RWPE2 (cell line): ENCODE measurements around the gene RABGAP1L.
"Not testable (repeated sequence)": the region's sequence is repeated elsewhere in the genome, so short reads cannot be mapped to it uniquely, and the experiment has no call there.

Experiments
- ATAC-seq: fragments of 200-7000 bp; cut with Tn5 transposase; 3 replicates; pipeline ENCODE4 v1.9.1; 2021; ENCODE audit warnings: low read depth
- DNase-seq: peaks from one replicate; pipeline ENCODE4 v3.0.0-alpha.2; 2020; ENCODE audit warnings: low spot score
- H3K27ac ChIP-seq: fragments of 450-650 bp; 2 replicates; pipeline ENCODE4 v1.5.1; 2017; ENCODE audit warnings: mild to moderate bottlenecking; ENCODE audit not compliant: poor library complexity, severe bottlenecking
- H3K27me3 ChIP-seq: fragments of 250-450 bp; sonication (Bioruptor Pico); 2 replicates; pipeline ENCODE4 v1.5.1; 2021; ENCODE audit warnings: mild to moderate bottlenecking, moderate library complexity; ENCODE audit not compliant: insufficient read depth, poor library complexity, severe bottlenecking
- H3K36me3 ChIP-seq: fragments of 250-450 bp; sonication (Bioruptor Pico); 2 replicates; pipeline ENCODE4 v1.5.1; 2020; ENCODE audit warnings: low read depth, mild to moderate bottlenecking, moderate library complexity
- H3K4me1 ChIP-seq: fragments of 250-450 bp; sonication (Bioruptor Pico); 2 replicates; pipeline ENCODE4 v1.5.1; 2021; ENCODE audit warnings: mild to moderate bottlenecking, moderate library complexity; ENCODE audit not compliant: insufficient read depth, poor library complexity, severe bottlenecking
- H3K4me3 ChIP-seq: fragments of 250-450 bp; sonication (Bioruptor Pico); 2 replicates; pipeline ENCODE4 v1.5.1; 2021; ENCODE audit warnings: mild to moderate bottlenecking, moderate library complexity; ENCODE audit not compliant: severe bottlenecking
- H3K9me3 ChIP-seq: fragments of 250-450 bp; sonication (Bioruptor Pico); 2 replicates; pipeline ENCODE4 v1.5.1; 2021; ENCODE audit warnings: mild to moderate bottlenecking, moderate library complexity; ENCODE audit not compliant: severe bottlenecking
- TF ChIP-seq, protein P1 (sequence below): fragments of 450-650 bp; IDR thresholded peaks from one replicate; pipeline ENCODE4 v1.5.1; 2017; ENCODE audit warnings: mild to moderate bottlenecking, moderate library complexity; ENCODE audit not compliant: poor library complexity, severe bottlenecking

The RABGAP1L gene

DNA sequence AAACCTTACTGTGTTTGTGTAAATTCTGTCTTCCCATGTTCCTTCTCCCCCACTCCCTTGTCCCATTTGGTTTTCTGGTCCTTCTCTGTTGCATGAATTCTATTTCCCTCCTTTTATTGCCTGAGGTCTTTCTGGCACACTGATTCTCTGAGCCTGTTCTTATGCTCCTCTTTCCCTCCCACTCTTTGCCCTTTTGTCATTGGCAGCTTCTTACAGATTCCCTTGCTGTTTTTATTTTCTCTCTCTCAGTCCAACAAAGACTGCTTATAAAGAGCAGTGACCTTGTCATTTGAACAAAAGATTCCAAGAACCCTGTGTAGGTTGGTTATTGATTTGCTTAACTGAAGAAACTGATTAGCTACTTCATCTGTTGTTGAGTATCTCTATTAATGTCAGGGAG lies 338.2 kb downstream of the RABGAP1L start:
- TF ChIP-seq, protein P1, sequence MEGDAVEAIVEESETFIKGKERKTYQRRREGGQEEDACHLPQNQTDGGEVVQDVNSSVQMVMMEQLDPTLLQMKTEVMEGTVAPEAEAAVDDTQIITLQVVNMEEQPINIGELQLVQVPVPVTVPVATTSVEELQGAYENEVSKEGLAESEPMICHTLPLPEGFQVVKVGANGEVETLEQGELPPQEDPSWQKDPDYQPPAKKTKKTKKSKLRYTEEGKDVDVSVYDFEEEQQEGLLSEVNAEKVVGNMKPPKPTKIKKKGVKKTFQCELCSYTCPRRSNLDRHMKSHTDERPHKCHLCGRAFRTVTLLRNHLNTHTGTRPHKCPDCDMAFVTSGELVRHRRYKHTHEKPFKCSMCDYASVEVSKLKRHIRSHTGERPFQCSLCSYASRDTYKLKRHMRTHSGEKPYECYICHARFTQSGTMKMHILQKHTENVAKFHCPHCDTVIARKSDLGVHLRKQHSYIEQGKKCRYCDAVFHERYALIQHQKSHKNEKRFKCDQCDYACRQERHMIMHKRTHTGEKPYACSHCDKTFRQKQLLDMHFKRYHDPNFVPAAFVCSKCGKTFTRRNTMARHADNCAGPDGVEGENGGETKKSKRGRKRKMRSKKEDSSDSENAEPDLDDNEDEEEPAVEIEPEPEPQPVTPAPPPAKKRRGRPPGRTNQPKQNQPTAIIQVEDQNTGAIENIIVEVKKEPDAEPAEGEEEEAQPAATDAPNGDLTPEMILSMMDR = no peak
- ATAC-seq (no peak), DNase-seq (no peak)
- Histone ChIP-seq H3K27me3 (no peaks in the 10 kb centered on the region), H3K27ac (no peak overlapping the region), H3K4me1 (no peaks in the 10 kb centered on the region), H3K4me3 (no peak overlapping the region), H3K9me3 (no peaks in the 10 kb centered on the region), H3K36me3 (no peaks in the 10 kb centered on the region)

DNA sequence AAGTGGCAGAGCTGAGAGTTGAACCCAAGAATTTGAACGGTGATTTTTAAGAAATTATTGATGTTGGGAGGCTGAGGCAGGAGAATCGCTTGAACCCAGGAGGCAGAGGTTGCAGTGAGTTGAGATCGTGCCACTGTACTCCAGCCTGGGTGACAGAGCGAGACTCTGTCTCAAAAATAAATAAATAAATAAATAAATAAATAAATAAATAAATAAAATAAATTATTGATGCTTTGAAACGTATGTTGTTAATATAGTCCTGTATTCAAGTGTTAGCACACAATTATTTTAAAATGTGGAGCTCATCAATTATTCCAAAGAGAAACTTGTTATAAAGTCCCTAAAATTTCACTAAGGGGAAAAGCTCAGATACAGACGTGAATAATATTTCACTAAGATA lies 357.4 kb downstream of the RABGAP1L start:
- H3K4me3 ChIP-seq, H3K4me1 ChIP-seq, DNase-seq, H3K27me3 ChIP-seq, H3K9me3 ChIP-seq, ATAC-seq, H3K27ac ChIP-seq, H3K36me3 ChIP-seq: not testable (repeated sequence)

DNA sequence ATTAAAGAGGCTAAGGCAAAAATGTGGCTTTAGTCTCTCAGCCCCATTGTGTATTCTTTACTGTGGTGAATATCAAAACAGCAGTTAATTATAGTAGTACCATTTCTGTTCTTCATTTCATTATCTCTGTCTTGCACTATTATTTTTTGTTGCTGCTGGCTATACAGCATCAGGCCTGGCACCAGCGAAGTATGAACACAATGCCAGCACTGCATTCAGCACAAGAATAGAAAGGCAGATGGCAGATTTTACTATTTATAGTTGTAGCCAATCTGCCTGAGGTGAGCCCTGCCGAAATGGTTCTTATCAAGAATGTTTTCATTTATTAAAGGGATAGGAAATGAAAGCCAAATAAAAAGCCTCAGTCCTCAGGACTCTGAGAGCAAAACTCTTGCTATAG lies 360.5 kb downstream of the RABGAP1L start:
- Histone ChIP-seq H3K4me3 (no peak overlapping the region), H3K36me3 (no peaks in the 10 kb centered on the region), H3K4me1 (no peaks in the 10 kb centered on the region), H3K27ac (no peak overlapping the region), H3K27me3 (no peaks in the 10 kb centered on the region), H3K9me3 (no peaks in the 10 kb centered on the region)
- no peak for ATAC-seq
- TF ChIP-seq, protein P1 = no peak
- no peak for DNase-seq

DNA sequence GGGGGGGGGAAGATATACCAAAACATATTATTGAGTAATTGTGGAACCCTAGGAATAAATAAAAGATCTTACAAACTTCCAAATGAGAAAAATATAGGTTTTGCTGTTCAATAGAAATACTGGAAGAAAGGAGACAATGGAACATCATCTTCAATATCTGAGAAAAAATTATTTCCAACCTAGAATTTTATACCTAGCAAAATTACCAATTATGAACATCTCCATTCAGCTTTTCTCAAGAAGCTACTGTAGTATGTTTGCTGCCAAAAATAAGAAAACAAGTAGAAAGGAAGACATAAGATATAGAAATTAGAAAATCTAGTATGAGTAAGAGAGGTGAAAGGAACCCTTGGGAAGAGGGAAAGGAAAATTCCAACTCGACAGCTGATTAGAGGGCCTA lies 372.4 kb downstream of the RABGAP1L start:
- Histone ChIP-seq H3K4me1 (no peaks in the 10 kb centered on the region), H3K9me3 (peaks cover 5% of the 10 kb centered on the region), H3K36me3 (no peaks in the 10 kb centered on the region), H3K4me3 (no peak overlapping the region), H3K27ac (no peak overlapping the region), H3K27me3 (no peaks in the 10 kb centered on the region)
- ATAC-seq = no peak
- TF ChIP-seq, protein P1 = no peak
- DNase-seq = no peak

DNA sequence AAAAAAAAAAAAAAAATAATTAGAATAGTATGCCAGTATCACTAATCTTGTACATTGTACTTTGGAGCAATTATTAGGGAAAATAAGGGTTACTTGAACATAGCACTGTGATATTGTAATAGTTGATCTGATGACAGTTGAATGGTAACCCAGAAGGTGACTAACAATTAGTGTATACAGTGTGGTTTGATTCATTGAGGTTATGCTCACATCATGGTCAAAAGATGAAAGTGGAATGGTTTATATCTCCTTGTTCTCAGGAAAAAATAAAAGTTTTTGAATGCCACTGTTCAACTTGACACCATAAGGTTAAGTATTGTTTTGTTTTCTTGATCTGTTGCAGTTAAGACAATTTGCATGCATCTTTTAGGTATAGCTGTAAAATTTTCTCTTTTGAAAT lies 375.5 kb downstream of the RABGAP1L start:
- Histone ChIP-seq H3K27ac (no peak overlapping the region), H3K9me3 (peaks cover 5% of the 10 kb centered on the region), H3K4me3 (no peak overlapping the region), H3K27me3 (no peaks in the 10 kb centered on the region), H3K4me1 (no peaks in the 10 kb centered on the region), H3K36me3 (no peaks in the 10 kb centered on the region)
- TF ChIP-seq, protein P1 = no peak
- no peak for DNase-seq
- ATAC-seq = 0 out of 3 replicates have a peak, but pooled peaks have one; percentile 42
